Activated CD8-positive, alpha-beta memory T cell treated with anti-CD3 and anti-CD28 coated beads, Interleukin-2, amount 10 ng/mL, durations not matched to agents 7 days and 5 days (primary cell): Measurements from ENCODE around the gene PIP5K1B. TPM values are rescaled to one million over a fixed set of nuclear protein-coding genes. Genes with fewer than 3 reads are reported as not detected.

ENCODE experiments used
- ATAC-seq: fragments of 150-1000 bp; cut with Tn5 transposase; one replicate; pipeline ENCODE4 v1.10.0; 2021; ENCODE audit warnings: moderate library complexity
- CTCF ChIA-PET: fragments of 350-600 bp; sonication (Branson Sonifier 250); formaldehyde crosslinking; loops from one replicate; lab custom pipeline; 2021; ENCODE audit warnings: antibody characterized with exemption; lab: Charles Lee
- DNase-seq: peaks from one replicate; pipeline ENCODE4 v3.0.0-alpha.2; 2020
- H3K27ac Mint-ChIP-seq: one replicate; pipeline ENCODE4 v1.8.0; 2021; ENCODE audit warnings: mild to moderate bottlenecking, mixed read lengths
- H3K27me3 Mint-ChIP-seq: one replicate; pipeline ENCODE4 v1.8.0; 2021; ENCODE audit warnings: mixed read lengths
- H3K36me3 Mint-ChIP-seq: one replicate; pipeline ENCODE4 v1.8.0; 2021; ENCODE audit warnings: mild to moderate bottlenecking, mixed read lengths
- H3K4me1 Mint-ChIP-seq: one replicate; pipeline ENCODE4 v1.8.0; 2021; ENCODE audit warnings: mixed read lengths
- H3K4me3 Mint-ChIP-seq: one replicate; pipeline ENCODE4 v1.8.0; 2021; ENCODE audit warnings: mild to moderate bottlenecking, moderate library complexity, mixed read lengths
- H3K9me3 Mint-ChIP-seq: one replicate; pipeline ENCODE4 v1.8.0; 2022; ENCODE audit warnings: low read depth, mixed read lengths
- total RNA-seq, 2 experiments: library from RNA; stranded (reverse); gene quantifications; one replicate each; pipeline ENCODE4 v1.2.3, GENCODE V29; 2021

Gene PIP5K1B
- total RNA-seq, 2 experiments from 2014 or later, result 0.85 to 23.2 TPM

- CTCF ChIA-PET, result interaction anchor here (0.6 to 1.7 kb wide), 11 partner anchors 9 to 366 kb away, joined by 3 to 5 read pairs (median 3); partner anchors contain the start of gene PIP5K1B
- H3K27me3 Mint-ChIP-seq, result peaks cover 7% of the 10 kb centered on the region
- ATAC-seq, result no peak
- H3K4me1 Mint-ChIP-seq, result peaks cover 47% of the 10 kb centered on the region
- no peak overlapping the region for H3K4me3 Mint-ChIP-seq
- no peaks in the 10 kb centered on the region for H3K9me3 Mint-ChIP-seq
- DNase-seq, result peak; percentile 49
- no peak overlapping the region for H3K27ac Mint-ChIP-seq
- peaks cover 6% of the 10 kb centered on the region for H3K36me3 Mint-ChIP-seq
Measured at GRCh38 chr9:68949271-68950000, 244.4 kb downstream of the PIP5K1B start.

GRCh38 chr9:68950188-68950587, 245.1 kb downstream of the PIP5K1B start:
- Mint-ChIP-seq H3K27ac (no peak overlapping the region), H3K4me1 (peaks cover 52% of the 10 kb centered on the region)

GRCh38 chr9:68950689-68951088, 245.6 kb downstream of the PIP5K1B start:
- Mint-ChIP-seq H3K9me3 (no peaks in the 10 kb centered on the region), H3K36me3 (peaks cover 6% of the 10 kb centered on the region), H3K4me1 (peaks cover 55% of the 10 kb centered on the region), H3K27ac (no peak overlapping the region), H3K27me3 (peaks cover 7% of the 10 kb centered on the region), H3K4me3 (no peak overlapping the region)
- CTCF ChIA-PET, result interaction anchor here (1.3 to 1.7 kb wide), 4 partner anchors 29 to 367 kb away, joined by 3 to 5 read pairs (median 4); no protein-coding TSS in a partner anchor
- ATAC-seq, result no peak
- no peak for DNase-seq

More at GRCh38 chr9:68950188-68950587, 245.1 kb downstream of the PIP5K1B start:
- Mint-ChIP-seq H3K36me3 (peaks cover 6% of the 10 kb centered on the region), H3K27me3 (peaks cover 7% of the 10 kb centered on the region), H3K9me3 (no peaks in the 10 kb centered on the region), H3K4me3 (no peak overlapping the region)
- DNase-seq (no peak), ATAC-seq (no peak)
- CTCF ChIA-PET, result interaction anchor here (0.6 to 1.7 kb wide), 6 partner anchors 30 to 366 kb away, joined by 3 to 5 read pairs (median 3); partner anchors contain the start of gene PIP5K1B

- Mint-ChIP-seq H3K27me3 (peaks cover 7% of the 10 kb centered on the region), H3K4me3 (peak overlapping the region; percentile 13), H3K9me3 (no peaks in the 10 kb centered on the region), H3K4me1 (peaks cover 55% of the 10 kb centered on the region), H3K36me3 (peaks cover 11% of the 10 kb centered on the region), H3K27ac (peak overlapping the region; percentile 48)
- DNase-seq, result no peak
- peak; percentile 40 for ATAC-seq
- CTCF ChIA-PET, result interaction anchor here (1.3 kb wide), 1 partner anchor 47 kb away, joined by 5 read pairs; no protein-coding TSS in a partner anchor
Measured at GRCh38 chr9:68951879-68952659, 247.0 kb downstream of the PIP5K1B start.

GRCh38 chr9:68953771-68954170, 248.7 kb downstream of the PIP5K1B start:
- no peak overlapping the region for H3K27ac Mint-ChIP-seq
- no peak for ATAC-seq
- no peaks in the 10 kb centered on the region for H3K9me3 Mint-ChIP-seq
- peaks cover 11% of the 10 kb centered on the region for H3K36me3 Mint-ChIP-seq
- H3K4me1 Mint-ChIP-seq, result peaks cover 40% of the 10 kb centered on the region
- peaks cover 5% of the 10 kb centered on the region for H3K27me3 Mint-ChIP-seq
- DNase-seq, result no peak
- CTCF ChIA-PET, result interaction anchor here (0.6 to 1.2 kb wide), 7 partner anchors 12 to 102 kb away, joined by 3 to 5 read pairs (median 3); no protein-coding TSS in a partner anchor
- no peak overlapping the region for H3K4me3 Mint-ChIP-seq

GRCh38 chr9:68955330-68955729, 250.3 kb downstream of the PIP5K1B start:
- ATAC-seq (peak; percentile 60), DNase-seq (no peak)
- Mint-ChIP-seq H3K36me3 (peaks cover 13% of the 10 kb centered on the region), H3K4me3 (no peak overlapping the region), H3K27me3 (peaks cover 11% of the 10 kb centered on the region), H3K27ac (peak overlapping the region; percentile 0), H3K4me1 (peaks cover 27% of the 10 kb centered on the region), H3K9me3 (no peaks in the 10 kb centered on the region)
- CTCF ChIA-PET, result interaction anchor here (0.9 to 1.2 kb wide), 3 partner anchors 10 to 44 kb away, joined by 3 to 5 read pairs (median 3); no protein-coding TSS in a partner anchor

GRCh38 chr9:68957479-68957878, 252.4 kb downstream of the PIP5K1B start:
- Mint-ChIP-seq H3K4me3 (no peak overlapping the region), H3K27me3 (peaks cover 25% of the 10 kb centered on the region), H3K36me3 (peaks cover 13% of the 10 kb centered on the region), H3K4me1 (peaks cover 18% of the 10 kb centered on the region), H3K27ac (no peak overlapping the region), H3K9me3 (no peaks in the 10 kb centered on the region)
- no peak for ATAC-seq
- DNase-seq, result no peak
- CTCF ChIA-PET, result no interaction called here

- DNase-seq, result no peak
- Mint-ChIP-seq H3K36me3 (peaks cover 9% of the 10 kb centered on the region), H3K4me1 (peaks cover 4% of the 10 kb centered on the region), H3K27ac (no peak overlapping the region), H3K9me3 (no peaks in the 10 kb centered on the region), H3K4me3 (no peak overlapping the region), H3K27me3 (peaks cover 24% of the 10 kb centered on the region)
- ATAC-seq, result no peak
- CTCF ChIA-PET, result no interaction called here
Measured at GRCh38 chr9:68961587-68961986, 256.5 kb downstream of the PIP5K1B start.

GRCh38 chr9:68963416-68963815, 258.4 kb downstream of the PIP5K1B start:
- DNase-seq (no peak), ATAC-seq (no peak)
- CTCF ChIA-PET, result interaction anchor here (0.9 to 1.7 kb wide), 2 partner anchors 32 to 36 kb away, joined by 3 to 4 read pairs; no protein-coding TSS in a partner anchor
- no peak overlapping the region for H3K4me3 Mint-ChIP-seq
- peaks cover 24% of the 10 kb centered on the region for H3K27me3 Mint-ChIP-seq
- H3K4me1 Mint-ChIP-seq, result peaks cover 11% of the 10 kb centered on the region
- H3K9me3 Mint-ChIP-seq, result no peaks in the 10 kb centered on the region
- no peak overlapping the region for H3K27ac Mint-ChIP-seq
- peaks cover 6% of the 10 kb centered on the region for H3K36me3 Mint-ChIP-seq

GRCh38 chr9:68964102-68964541, 259.1 kb downstream of the PIP5K1B start:
- H3K27me3 Mint-ChIP-seq, result peaks cover 24% of the 10 kb centered on the region
- CTCF ChIA-PET, result interaction anchor here (0.9 kb wide), 1 partner anchor 32 kb away, joined by 4 read pairs; no protein-coding TSS in a partner anchor
- no peak for ATAC-seq
- no peaks in the 10 kb centered on the region for H3K9me3 Mint-ChIP-seq
- no peak overlapping the region for H3K27ac Mint-ChIP-seq
- no peak overlapping the region for H3K4me3 Mint-ChIP-seq
- H3K4me1 Mint-ChIP-seq, result peaks cover 11% of the 10 kb centered on the region
- no peak for DNase-seq
- peaks cover 6% of the 10 kb centered on the region for H3K36me3 Mint-ChIP-seq

GRCh38 chr9:68964765-68965164, 259.7 kb downstream of the PIP5K1B start:
- Mint-ChIP-seq H3K9me3 (no peaks in the 10 kb centered on the region), H3K4me3 (no peak overlapping the region), H3K4me1 (peaks cover 11% of the 10 kb centered on the region), H3K27me3 (peaks cover 23% of the 10 kb centered on the region), H3K27ac (no peak overlapping the region), H3K36me3 (peaks cover 6% of the 10 kb centered on the region)
- CTCF ChIA-PET, result interaction anchor here (0.9 kb wide), 1 partner anchor 10 kb away, joined by 3 read pairs; no protein-coding TSS in a partner anchor
- no peak for ATAC-seq
- DNase-seq, result no peak

GRCh38 chr9:68966496-68966944, 261.5 kb downstream of the PIP5K1B start:
- DNase-seq (no peak), ATAC-seq (no peak)
- Mint-ChIP-seq H3K9me3 (no peaks in the 10 kb centered on the region), H3K4me3 (no peak overlapping the region), H3K36me3 (peaks cover 10% of the 10 kb centered on the region), H3K27ac (no peak overlapping the region), H3K4me1 (peaks cover 13% of the 10 kb centered on the region), H3K27me3 (peaks cover 10% of the 10 kb centered on the region)
- CTCF ChIA-PET, result interaction anchor here (0.8 to 1.1 kb wide), 3 partner anchors 8 to 12 kb away, joined by 3 read pairs; no protein-coding TSS in a partner anchor

- peaks cover 2% of the 10 kb centered on the region for H3K27me3 Mint-ChIP-seq
- no peak overlapping the region for H3K27ac Mint-ChIP-seq
- ATAC-seq, result no peak
- DNase-seq, result no peak
- no peaks in the 10 kb centered on the region for H3K9me3 Mint-ChIP-seq
- peaks cover 18% of the 10 kb centered on the region for H3K4me1 Mint-ChIP-seq
- CTCF ChIA-PET, result interaction anchor here (1.0 to 1.1 kb wide), 2 partner anchors 11 to 14 kb away, joined by 3 read pairs; no protein-coding TSS in a partner anchor
- peaks cover 17% of the 10 kb centered on the region for H3K36me3 Mint-ChIP-seq
- H3K4me3 Mint-ChIP-seq, result no peak overlapping the region
Measured at GRCh38 chr9:68967800-68968199, 262.8 kb downstream of the PIP5K1B start.
